Measurements from ENCODE around the gene MRTO4.
"Not testable (repeated sequence)": the region's sequence is repeated elsewhere in the genome, so short reads cannot be mapped to it uniquely, and the experiment has no call there.

Gene MRTO4

DNA sequence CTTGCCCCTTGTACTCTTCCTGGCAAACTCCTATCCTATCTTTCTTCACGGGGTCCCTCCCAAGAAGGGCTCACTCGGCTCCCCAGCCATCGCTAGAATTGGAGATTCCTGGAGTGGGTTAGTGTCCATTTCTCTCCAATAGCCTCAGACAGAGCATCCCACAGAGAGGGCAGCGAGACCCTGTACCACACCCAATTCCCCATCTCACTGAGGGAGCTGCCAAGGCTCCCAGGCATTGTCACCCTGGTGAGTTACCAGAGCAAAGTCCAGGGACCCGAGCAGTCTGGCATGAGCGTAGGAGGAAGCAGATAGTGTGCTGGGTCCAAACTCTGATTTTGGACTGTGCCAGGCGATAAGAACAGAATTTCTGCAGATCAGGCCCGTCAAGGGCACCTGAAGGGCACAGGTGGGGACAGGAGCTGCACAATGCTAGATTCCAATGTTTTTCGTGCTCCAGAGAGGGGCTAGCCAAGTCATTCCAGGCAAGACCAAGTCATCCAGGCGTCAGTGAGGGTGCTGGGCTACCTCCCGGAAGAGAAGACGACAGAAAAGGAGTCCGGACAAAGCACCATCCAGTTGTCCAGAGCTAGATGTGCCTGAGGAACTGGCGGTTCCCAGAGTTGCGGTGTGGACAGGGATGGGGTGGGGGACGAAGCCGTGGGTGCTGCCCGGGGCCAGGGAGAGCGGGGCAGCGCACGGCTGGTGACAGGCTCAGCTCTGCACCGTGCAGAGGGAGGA lies 21.7 kb downstream of the MRTO4 start:
- no peak for DNase-seq

- DNase-seq: not testable (repeated sequence)
Measured at GRCh38 chr1:19273844-19274531, 22.4 kb downstream of the MRTO4 start.

DNA sequence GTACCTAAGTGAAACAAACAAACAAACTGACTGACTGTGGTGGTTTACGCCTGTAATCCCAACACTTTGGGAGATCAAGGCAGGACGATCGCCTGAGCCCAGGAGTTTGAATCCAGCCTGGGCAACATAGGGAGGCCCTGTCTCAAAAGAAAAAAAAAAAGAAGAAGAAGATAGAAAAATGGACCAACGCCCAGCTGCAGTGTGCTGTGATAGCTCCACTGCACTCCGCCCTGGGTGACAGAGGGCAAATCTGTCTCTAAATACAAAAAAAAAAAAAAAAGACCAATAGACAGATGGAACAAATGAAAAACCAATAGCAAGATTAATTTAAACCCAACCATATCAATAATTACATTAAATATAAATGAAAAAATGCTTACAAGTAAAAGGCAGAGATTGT lies 23.0 kb downstream of the MRTO4 start:
- no peak for DNase-seq

DNA sequence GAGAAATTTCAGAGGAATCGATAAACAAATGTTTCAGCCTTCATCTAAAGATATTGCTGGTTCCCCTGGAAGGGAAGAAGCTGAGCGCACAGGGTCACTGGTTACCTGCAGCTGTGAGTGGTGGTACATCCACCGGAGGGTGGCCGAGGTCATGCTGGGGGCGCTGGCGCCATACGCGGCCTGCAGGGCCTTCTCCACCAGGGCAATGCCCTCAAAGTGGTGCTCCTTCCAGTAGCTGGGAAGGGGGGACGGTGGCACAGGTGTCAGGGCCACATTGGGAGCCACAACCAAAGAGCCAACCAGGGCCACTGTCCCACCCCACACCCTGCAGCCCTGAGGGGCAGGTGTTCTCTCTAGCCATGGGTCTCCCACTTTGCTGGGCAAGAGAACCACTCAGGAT lies 32.3 kb downstream of the MRTO4 start:
- no peak for DNase-seq

- DNase-seq: no peak
Measured at GRCh38 chr1:19284881-19285280, 33.3 kb downstream of the MRTO4 start.

- not testable (repeated sequence) for DNase-seq
Measured at GRCh38 chr1:19285366-19285765, 33.8 kb downstream of the MRTO4 start.

GRCh38 chr1:19285807-19286206 lies 34.2 kb downstream of the MRTO4 start:
- DNase-seq: not testable (repeated sequence)

- no peak for DNase-seq
Measured at GRCh38 chr1:19287436-19288185, 36.0 kb downstream of the MRTO4 start.

- peak; percentile 75 for DNase-seq
Measured at GRCh38 chr1:19288324-19289241, 37.0 kb downstream of the MRTO4 start, which contains the start of gene AKR7A3. TSS of gene AKR7A3 (minus strand) at chr1:19288770. CDS start at chr1:19288709, 61 bp downstream.

GRCh38 chr1:19289244-19289643 lies 37.6 kb downstream of the MRTO4 start:
- no peak for DNase-seq

- DNase-seq: no peak
Measured at GRCh38 chr1:19294638-19295037, 43.0 kb downstream of the MRTO4 start.

DNA sequence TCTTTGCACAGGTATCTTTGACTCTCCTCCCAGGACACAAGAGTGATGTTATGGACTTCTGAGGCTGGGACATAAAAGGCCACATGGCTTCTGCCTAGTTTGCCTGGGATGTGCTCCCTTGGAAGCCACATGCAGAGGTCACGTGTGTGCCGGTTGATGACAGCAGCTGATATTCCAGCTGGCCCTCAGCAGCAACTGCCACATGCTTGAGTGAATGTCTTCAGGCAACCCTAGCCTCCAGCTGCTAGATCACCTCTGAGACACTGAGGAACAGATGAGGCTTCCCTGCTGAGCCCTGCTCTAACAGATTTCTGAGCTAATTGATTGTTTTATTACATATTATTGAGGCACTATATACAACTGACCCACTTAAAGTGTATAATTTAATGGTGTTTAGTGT lies 48.6 kb downstream of the MRTO4 start:
- DNase-seq: no peak

DNA sequence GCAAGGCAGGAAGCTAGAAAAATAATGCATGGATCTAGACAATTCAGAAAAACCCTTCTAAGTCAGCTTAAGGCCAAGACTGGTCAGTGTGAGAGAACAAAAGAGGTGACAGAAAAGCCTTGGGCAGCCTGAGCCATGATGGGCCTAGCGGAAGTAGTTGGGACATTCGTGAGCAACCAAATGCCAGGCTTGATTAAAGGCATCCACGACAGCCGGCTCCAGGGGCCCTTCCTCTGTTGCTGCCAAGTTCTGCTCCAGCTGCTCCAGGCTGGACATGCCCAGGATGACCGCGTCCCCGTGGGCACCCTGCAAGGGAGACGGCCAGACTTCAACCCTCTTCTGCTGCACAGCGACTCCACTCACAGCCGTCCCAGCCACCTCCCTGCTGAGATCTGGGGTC lies 52.5 kb downstream of the MRTO4 start:
- DNase-seq: not testable (repeated sequence)

GRCh38 chr1:19305880-19306279 lies 54.3 kb downstream of the MRTO4 start:
- no peak for DNase-seq

DNA sequence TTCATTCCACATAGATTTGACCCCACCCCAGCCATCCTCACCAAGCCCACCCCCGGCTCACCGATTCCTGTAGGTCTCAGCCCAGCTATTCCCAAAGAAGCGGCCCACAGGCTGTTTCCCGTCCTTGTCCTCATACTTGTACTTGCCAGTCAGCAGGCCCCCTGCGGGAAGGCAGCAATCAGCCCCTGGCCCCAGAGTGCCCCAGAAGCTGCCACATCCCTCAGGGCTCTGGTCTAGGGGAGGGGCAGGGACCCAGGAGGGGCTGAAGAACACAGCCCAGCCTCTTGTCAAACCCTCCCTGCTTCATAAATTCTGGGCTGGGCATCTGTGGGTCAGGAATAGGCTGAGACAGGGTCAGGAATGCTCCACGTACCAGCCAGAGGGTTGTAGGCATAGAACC lies 55.3 kb downstream of the MRTO4 start:
- DNase-seq: no peak

- DNase-seq: no peak
Measured at GRCh38 chr1:19307794-19308508, 56.3 kb downstream of the MRTO4 start.

DNA sequence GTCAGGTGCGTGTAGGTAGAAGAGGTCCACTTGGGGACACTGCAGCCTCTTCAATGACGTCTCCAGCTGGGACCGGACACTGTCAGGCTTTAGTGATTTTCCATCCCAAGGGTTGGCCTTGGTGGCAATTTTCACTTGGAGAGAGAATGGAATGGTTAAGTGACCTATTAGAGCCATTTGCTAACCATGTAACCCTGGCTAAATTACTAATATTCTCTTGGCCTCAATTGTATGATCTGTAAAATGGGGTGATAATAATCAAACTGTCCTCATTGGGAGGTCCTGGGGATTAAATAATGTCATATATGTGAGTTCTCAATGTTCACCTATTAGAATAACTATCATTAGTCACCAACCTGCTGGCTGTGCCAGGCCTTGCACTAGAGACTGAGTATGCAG lies 56.9 kb downstream of the MRTO4 start:
- no peak for DNase-seq

DNA sequence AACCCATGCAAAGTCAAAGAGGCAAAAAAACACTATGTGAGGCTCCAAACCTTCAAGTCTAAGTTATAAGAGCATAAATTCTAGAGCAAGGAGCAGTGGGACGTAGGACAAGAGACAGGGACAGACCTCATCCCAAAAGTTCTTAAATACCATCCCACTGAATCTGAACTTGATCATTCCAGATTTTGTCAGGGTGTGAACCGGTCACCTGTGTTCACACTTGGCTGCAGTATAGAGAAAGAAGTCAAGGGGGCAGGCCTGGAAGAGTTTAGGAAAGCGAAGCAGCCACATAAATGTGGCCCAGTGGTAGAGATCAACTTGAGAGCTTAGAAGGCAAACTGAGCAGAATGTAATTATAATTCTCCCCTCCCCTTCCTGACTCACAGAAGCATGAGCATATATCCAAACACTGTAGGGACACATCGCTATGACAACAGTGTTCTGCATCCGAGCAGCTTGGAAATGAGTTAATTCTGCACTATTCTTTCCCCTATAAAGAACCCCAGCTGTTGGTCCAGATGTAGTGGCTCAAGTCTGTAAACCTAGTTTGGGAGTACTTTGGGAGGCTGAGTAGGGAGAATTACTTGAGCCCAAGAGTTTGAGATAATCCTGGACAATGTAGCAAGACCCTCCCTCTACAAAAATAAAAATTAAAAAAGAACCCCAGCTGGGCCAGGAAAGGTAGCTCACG lies 57.7 kb downstream of the MRTO4 start:
- no peak for DNase-seq
